Measurements from ENCODE around the gene DNAH3.

DNAH3 gene

GRCh38 chr16:21166561-21166961 is 15.9 kb upstream of the DNAH3 start:
- H3K4me3 ChIP-seq (ENCODE audit: low read depth, low read length, poor library complexity, severe bottlenecking): no peak overlapping the region
- H2AFZ ChIP-seq (ENCODE audit: low read length): no peak overlapping the region
- H3K4me2 ChIP-seq (ENCODE audit: low read length): no peak overlapping the region
- no peaks in the 10 kb centered on the region for H3K27me3 ChIP-seq (ENCODE audit: insufficient read depth, low read length)
- no peaks in the 10 kb centered on the region for H3K4me1 ChIP-seq (ENCODE audit: insufficient read depth, low read length, severe bottlenecking)
- H3K9ac ChIP-seq (ENCODE audit: low read length): no peak overlapping the region
- H3F3A ChIP-seq (ENCODE audit: insufficient read depth, low read length): no peaks in the 10 kb centered on the region
- H3K27ac ChIP-seq (ENCODE audit: low read depth, low read length, poor library complexity, severe bottlenecking): no peak overlapping the region
- H3K36me3 ChIP-seq (ENCODE audit: insufficient read depth, low read length): peaks cover 35% of the 10 kb centered on the region
- H4K20me1 ChIP-seq (ENCODE audit: insufficient read depth, low read length): no peaks in the 10 kb centered on the region
- H3K9me3 ChIP-seq (ENCODE audit: low read length): no peaks in the 10 kb centered on the region
- TF ChIP-seq CTCF (IDR thresholded peaks at IDR 0.05; ENCODE audit: low read length): no peak
- TF ChIP-seq EZH2 (IDR thresholded peaks at IDR 0.05; ENCODE audit: borderline replicate concordance, low read length): no peak
- no peaks in the 10 kb centered on the region for H3K79me2 ChIP-seq (ENCODE audit: insufficient read depth, low read length)
- H3K9me2 ChIP-seq (ENCODE audit: low read depth, low read length): no peaks in the 10 kb centered on the region

- Histone ChIP-seq H3K27me3 (ENCODE audit: insufficient read depth, low read length) (no peaks in the 10 kb centered on the region), H4K20me1 (ENCODE audit: insufficient read depth, low read length) (no peaks in the 10 kb centered on the region), H3K27ac (ENCODE audit: low read depth, low read length, poor library complexity, severe bottlenecking) (no peak overlapping the region), H3K4me2 (ENCODE audit: low read length) (no peak overlapping the region), H2AFZ (ENCODE audit: low read length) (no peak overlapping the region), H3K4me1 (ENCODE audit: insufficient read depth, low read length, severe bottlenecking) (peaks cover 7% of the 10 kb centered on the region), H3K9me3 (ENCODE audit: low read length) (no peaks in the 10 kb centered on the region), H3K9me2 (ENCODE audit: low read depth, low read length) (no peaks in the 10 kb centered on the region), H3K36me3 (ENCODE audit: insufficient read depth, low read length) (peaks cover 27% of the 10 kb centered on the region; the same call in 1 of the 2 replicates), H3K79me2 (ENCODE audit: insufficient read depth, low read length) (no peaks in the 10 kb centered on the region), H3K4me3 (ENCODE audit: low read depth, low read length, poor library complexity, severe bottlenecking) (no peak overlapping the region), H3F3A (ENCODE audit: insufficient read depth, low read length) (no peaks in the 10 kb centered on the region), H3K9ac (ENCODE audit: low read length) (no peak overlapping the region)
- TF ChIP-seq CTCF (IDR thresholded peaks at IDR 0.05; ENCODE audit: low read length) (no peak), EZH2 (IDR thresholded peaks at IDR 0.05; ENCODE audit: borderline replicate concordance, low read length) (no peak)
Measured at GRCh38 chr16:21164521-21165168, 14.0 kb upstream of the DNAH3 start.

- Histone ChIP-seq H3K4me1 (ENCODE audit: insufficient read depth, low read length, severe bottlenecking) (peaks cover 10% of the 10 kb centered on the region), H3K27ac (ENCODE audit: low read depth, low read length, poor library complexity, severe bottlenecking) (no peak overlapping the region), H4K20me1 (ENCODE audit: insufficient read depth, low read length) (no peaks in the 10 kb centered on the region), H3K9me3 (ENCODE audit: low read length) (no peaks in the 10 kb centered on the region), H3F3A (ENCODE audit: insufficient read depth, low read length) (no peaks in the 10 kb centered on the region), H3K27me3 (ENCODE audit: insufficient read depth, low read length) (no peaks in the 10 kb centered on the region), H3K36me3 (ENCODE audit: insufficient read depth, low read length) (peaks cover 27% of the 10 kb centered on the region; the same call in 1 of the 2 replicates), H3K79me2 (ENCODE audit: insufficient read depth, low read length) (no peaks in the 10 kb centered on the region), H3K9me2 (ENCODE audit: low read depth, low read length) (no peaks in the 10 kb centered on the region), H3K4me2 (ENCODE audit: low read length) (no peak overlapping the region), H3K4me3 (ENCODE audit: low read depth, low read length, poor library complexity, severe bottlenecking) (no peak overlapping the region), H2AFZ (ENCODE audit: low read length) (no peak overlapping the region), H3K9ac (ENCODE audit: low read length) (no peak overlapping the region)
- TF ChIP-seq EZH2 (IDR thresholded peaks at IDR 0.05; ENCODE audit: borderline replicate concordance, low read length) (no peak), CTCF (IDR thresholded peaks at IDR 0.05; ENCODE audit: low read length) (no peak)
Measured at GRCh38 chr16:21163576-21163975, 12.9 kb upstream of the DNAH3 start.

Measured in OCI-LY1 (cell line).